ENCODE measurements around the gene PKP4. TPM values are rescaled to one million over a fixed set of nuclear protein-coding genes. Genes with fewer than 3 reads are reported as not detected.

Gene PKP4
- polyA plus RNA-seq, 3 donors = 148 to 213 (median 171) TPM

DNA sequence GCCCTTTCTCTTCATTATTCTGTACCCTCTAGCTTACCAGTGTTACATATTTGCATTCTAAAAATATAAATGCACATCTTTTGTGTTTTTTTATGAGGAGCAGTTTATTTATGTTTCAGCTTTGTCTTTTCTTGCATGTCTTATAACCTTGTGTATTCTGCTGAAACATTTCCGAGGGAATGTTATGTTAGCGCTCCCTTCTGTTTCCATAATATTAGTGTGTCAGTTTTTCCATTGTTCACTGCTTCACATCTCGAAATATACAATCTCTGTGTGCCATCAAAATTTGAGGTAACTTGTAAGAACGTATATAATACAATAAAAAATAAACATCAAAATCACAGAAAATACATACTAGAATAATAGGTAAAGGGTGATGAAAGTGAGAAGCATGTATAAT is 153.3 kb downstream of the PKP4 start:
- no peak for DNase-seq (ENCODE audit: extremely low read depth in 1 of 11, low read depth in 9 of 11, low spot score in 4 of 11)

- DNase-seq (ENCODE audit: extremely low read depth in 1 of 11, low read depth in 9 of 11, low spot score in 4 of 11) = no peak
These were observed 159.8 kb downstream of the PKP4 start for GRCh38 chr2:158616480-158617000.

DNA sequence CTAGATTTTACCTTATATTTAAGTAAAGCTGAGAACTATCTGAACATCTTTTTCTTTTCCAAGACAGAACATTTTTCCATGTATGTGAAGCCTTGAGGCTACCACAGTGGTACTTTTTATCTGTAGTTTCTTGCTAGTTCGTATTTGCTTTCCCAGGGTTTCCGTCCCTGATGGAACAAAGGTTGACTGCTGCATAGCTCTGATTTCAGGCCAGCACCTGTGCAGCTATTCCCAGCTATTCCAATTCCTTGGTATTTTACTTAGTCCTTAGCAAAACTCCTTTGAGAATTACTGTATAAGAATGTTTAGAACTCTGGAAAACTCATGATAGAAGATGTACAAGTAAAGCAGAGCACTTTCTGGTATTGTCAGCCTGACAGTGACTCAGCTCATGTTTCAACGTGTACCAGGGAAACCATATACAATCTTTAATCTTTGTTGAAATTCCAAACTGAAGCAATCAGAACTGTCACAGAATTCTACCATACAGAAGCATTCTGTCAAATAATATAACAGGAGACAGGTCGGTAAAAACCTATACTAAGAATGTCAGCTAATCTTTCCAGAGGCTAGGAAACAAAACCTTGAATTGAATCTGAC is 162.2 kb downstream of the PKP4 start:
- DNase-seq (ENCODE audit: extremely low read depth in 1 of 11, low read depth in 9 of 11, low spot score in 4 of 11) = no peak

- DNase-seq (ENCODE audit: extremely low read depth in 1 of 11, low read depth in 9 of 11, low spot score in 4 of 11) = no peak
These were observed 162.7 kb downstream of the PKP4 start for GRCh38 chr2:158619496-158619895.

DNA sequence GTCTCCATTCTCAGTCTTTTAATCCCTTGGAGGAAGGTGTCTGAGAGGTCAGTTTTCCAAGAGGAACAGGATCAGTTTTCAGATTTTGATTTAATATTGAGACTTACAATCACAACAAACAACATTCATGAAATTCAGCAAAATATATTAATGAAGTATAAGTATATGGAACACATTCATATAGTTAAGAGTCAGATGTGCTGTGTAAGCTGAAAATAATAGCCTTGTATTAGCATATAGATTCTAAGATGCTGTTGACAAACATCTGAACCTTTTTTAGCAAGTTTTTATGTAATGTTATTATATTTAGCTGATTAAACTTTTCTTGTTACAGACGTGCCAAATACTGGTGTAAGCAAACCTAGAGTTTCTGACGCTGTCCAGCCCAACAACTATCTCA is 163.9 kb downstream of the PKP4 start:
- no peak for DNase-seq (ENCODE audit: extremely low read depth in 1 of 11, low read depth in 9 of 11, low spot score in 4 of 11)

DNA sequence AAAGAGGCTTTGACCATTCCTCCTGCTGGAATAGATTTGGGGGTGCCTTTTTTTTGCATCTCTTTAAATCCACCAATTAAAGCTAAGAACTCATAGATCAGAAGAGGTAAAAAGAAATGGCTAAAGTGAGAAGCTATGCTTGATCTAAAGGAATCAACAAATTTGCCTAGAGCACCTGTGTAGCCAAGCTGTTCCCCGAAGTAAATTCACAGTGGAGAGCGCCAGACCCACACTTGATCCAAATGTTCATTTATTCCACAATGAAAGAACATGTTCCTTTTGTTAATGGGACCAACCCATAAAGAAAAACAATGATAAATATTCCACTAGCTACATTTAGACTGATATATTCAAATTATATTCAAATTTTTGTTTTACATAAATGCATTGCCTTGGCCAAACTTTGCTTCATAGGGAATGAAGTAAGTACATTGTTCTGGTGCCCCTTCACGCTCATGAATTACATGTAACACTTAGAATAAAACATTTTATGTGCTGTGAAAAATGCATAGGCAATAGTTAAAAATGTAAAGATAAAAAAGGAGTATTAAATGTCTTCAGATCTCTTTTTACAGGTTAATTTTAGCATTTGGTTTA is 167.4 kb downstream of the PKP4 start:
- DNase-seq (ENCODE audit: extremely low read depth in 1 of 11, low read depth in 9 of 11, low spot score in 4 of 11) = no peak

DNA sequence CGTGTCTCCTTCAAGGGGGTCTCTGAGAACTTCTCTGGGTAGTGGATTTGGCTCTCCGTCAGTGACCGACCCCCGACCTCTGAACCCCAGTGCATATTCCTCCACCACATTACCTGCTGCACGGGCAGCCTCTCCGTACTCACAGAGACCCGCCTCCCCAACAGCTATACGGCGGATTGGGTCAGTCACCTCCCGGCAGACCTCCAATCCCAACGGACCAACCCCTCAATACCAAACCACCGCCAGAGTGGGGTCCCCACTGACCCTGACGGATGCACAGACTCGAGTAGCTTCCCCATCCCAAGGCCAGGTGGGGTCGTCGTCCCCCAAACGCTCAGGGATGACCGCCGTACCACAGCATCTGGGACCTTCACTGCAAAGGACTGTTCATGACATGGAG is 168.2 kb downstream of the PKP4 start:
- no peak for DNase-seq (ENCODE audit: extremely low read depth in 1 of 11, low read depth in 9 of 11, low spot score in 4 of 11)

- no peak for DNase-seq (ENCODE audit: extremely low read depth in 1 of 11, low read depth in 9 of 11, low spot score in 4 of 11)
These were observed 172.4 kb downstream of the PKP4 start for GRCh38 chr2:158629116-158629515.

DNA sequence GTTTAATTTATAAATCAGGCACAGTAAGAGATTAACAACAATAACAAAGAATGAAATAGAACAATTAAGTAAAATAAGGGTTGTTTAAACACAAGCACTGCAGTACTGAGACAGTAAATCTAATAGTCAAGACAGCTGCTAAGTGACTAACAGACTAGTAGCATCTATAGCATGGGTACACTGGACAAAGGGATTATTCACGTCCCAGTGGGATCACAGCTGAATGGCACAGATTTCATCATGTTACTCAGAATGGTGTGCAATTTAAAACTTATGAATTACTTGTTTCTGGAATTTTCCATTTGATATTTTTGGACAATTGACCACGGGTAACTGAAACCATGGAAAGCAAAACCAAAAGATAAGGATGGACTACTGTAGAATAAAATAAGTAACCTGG is 176.5 kb downstream of the PKP4 start:
- no peak for DNase-seq (ENCODE audit: extremely low read depth in 1 of 11, low read depth in 9 of 11, low spot score in 4 of 11)

DNA sequence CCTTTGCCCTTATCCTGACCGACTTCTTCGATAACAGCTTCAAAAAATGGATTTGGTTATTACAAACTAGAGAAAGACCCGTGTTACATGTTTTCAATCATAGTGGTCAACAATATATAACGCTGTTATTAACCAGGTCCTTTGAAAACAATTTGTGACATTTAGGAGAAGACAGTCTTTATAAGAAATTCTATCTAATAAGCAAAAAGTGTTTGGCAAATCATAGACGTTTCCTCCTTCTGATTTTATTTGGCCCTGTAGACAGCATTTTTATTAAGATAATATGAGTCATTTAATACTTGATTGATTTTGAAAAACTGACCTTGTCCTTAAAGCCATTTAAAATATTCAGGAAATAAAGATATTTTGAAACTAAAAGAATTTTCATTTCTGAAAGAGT is 177.9 kb downstream of the PKP4 start:
- no peak for DNase-seq (ENCODE audit: extremely low read depth in 1 of 11, low read depth in 9 of 11, low spot score in 4 of 11)

GRCh38 chr2:158635961-158636601 is 179.3 kb downstream of the PKP4 start:
- no peak for DNase-seq (ENCODE audit: extremely low read depth in 1 of 11, low read depth in 9 of 11, low spot score in 4 of 11)

- DNase-seq (ENCODE audit: extremely low read depth in 1 of 11, low read depth in 9 of 11, low spot score in 4 of 11) = no peak
These were observed 180.6 kb downstream of the PKP4 start for GRCh38 chr2:158637357-158637756.

DNA sequence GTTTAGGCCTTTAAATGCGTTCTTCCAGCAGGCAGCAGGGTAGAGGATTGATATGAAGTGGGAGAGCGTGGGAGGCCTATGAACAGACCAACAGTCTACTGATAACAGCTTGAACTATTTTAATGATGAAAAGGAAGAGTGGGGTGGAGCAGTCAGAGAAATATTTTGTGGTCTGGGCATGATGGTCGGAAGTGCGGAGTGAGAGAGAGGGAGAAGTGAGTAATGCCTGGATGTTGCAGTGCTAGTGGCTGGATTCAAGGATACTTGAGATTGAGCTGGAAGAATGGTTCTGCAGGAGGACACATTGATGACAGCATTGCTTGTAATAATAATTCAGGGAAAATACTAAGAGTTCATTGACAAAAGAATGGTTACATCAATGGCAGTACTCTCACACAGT is 187.4 kb downstream of the PKP4 start:
- no peak for DNase-seq (ENCODE audit: extremely low read depth in 1 of 11, low read depth in 9 of 11, low spot score in 4 of 11)

DNA sequence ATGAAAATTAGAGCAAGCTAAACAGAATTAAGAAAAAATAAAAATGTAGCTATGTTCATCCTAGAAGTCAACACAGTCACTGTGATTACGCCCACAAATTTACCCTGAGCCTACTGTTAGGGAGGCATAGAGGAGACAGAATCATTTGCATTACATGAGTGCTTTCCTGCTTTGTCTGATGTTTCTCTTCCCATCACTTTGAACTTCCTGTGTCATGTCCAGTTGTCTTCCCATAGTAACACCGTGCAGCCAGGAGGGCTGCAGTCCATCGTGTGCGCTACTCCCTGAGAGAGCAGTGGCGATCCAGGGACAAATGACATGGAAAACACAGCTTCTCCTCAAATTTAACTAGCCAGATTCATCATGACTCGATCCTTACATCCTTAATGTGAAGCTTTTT is 188.5 kb downstream of the PKP4 start:
- no peak for DNase-seq (ENCODE audit: extremely low read depth in 1 of 11, low read depth in 9 of 11, low spot score in 4 of 11)

DNA sequence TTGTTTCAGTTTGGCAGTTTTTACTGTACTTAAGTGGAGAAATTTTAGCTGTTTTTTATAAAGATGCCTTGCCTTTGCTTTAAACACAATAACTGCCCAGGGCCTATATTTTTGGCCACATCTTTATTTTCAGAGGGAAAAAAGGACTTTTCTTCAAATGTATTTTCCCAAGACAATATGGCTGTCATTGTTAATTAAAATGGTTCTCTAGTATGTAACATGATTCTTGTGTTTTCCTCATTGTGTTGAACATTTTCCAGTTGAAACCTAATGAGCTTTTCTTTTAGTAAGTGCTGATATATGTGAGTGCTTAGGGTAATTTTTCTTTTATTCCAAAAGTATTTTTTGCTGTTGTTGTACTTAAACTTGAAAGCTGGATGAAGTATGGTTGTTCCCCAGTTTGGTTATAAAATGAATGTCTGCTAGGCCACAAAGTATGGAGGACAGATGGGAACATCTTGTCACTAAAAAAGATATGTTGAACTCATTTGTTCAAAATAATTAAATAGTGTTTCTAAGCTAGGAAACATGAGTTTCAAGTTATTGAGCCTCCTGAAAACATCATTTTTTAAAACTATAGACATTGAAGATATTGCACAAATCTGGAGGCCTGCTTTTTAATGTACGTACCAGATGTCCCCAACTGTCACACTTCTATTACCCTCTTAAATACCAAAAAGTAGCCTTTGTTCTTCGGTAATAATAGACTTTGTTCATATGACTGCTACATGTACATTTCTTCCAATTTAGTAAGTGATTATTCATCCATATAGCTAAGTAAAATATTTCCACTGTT is 190.9 kb downstream of the PKP4 start:
- no peak for DNase-seq (ENCODE audit: extremely low read depth in 1 of 11, low read depth in 9 of 11, low spot score in 4 of 11)

GRCh38 chr2:158649846-158650245 is 193.1 kb downstream of the PKP4 start:
- DNase-seq (ENCODE audit: extremely low read depth in 1 of 11, low read depth in 9 of 11, low spot score in 4 of 11) = no peak

DNA sequence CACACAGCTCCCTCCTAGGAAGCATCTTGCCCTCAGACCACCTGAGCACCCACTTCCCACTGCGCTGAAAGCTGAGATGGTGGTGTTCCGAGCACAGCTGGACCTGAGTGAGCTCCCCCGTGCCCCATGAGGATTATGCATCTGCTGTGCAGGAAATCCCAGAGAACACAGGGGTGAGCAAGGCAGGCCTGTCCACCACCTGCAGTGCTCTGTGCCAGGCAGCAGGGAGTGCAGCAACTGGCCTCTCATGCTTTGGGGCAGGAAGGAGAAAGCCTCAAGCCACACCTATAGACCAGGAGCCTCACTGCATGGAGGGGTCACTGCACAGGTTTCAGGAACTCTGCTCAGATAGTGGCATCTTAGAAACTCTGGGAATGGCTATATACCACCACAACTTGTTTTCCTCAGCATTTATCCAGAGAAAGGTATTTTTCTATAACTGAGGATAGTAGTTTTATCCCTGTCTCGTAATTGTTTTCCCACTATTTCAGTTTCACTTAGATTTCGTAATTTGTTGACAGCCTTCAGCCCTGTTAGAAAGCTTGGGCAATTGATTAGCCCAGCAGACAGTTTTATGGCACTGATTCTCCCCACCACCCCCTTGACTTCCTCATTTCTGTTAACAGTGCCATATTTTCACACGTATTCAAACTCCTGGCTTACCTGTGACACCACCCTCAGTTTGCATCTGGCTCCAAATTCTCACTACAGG is 194.1 kb downstream of the PKP4 start:
- no peak for DNase-seq (ENCODE audit: extremely low read depth in 1 of 11, low read depth in 9 of 11, low spot score in 4 of 11)

DNA sequence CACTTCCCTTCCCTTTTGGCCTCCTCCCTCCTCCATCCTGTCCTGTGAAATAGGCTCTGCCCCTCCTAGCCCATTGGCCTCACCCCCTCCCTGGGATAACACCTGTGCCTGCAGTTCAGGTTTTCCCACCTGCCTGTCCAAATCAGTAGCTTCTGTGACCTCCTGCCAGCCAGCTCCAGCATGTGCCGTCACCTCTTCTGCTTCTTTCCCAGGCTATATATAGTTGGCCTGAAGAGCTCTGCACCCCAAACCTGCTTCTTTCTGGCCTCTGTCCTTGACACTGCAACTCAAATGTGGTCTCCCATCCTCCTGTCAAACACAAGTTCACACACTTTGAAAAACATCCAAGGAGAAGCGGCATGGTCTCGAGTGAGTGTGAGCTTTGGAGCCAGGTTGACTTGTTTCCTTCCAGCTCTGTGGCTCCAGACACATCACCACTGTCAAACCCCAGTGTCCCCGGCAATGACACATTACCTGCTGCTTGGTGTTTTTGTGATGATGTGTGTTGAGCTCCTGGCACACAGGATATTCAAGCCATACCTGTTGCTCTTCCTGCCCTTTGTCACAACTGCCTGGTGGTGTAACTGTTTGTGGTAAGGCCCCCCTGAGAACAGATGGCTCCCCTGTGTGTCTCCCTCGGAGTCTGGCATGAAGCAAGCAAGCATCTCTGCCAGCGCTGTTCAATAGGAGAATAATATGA is 194.8 kb downstream of the PKP4 start:
- DNase-seq (ENCODE audit: extremely low read depth in 1 of 11, low read depth in 9 of 11, low spot score in 4 of 11) = no peak

- DNase-seq (ENCODE audit: extremely low read depth in 1 of 11, low read depth in 9 of 11, low spot score in 4 of 11) = no peak
These were observed 198.9 kb downstream of the PKP4 start for GRCh38 chr2:158655628-158656027.
